CD14-positive monocyte (primary cell): ENCODE measurements around the gene UGT1A8. TPM values are rescaled to one million over a fixed set of nuclear protein-coding genes. Genes with fewer than 3 reads are reported as not detected.
"Not testable (repeated sequence)": the region's sequence is repeated elsewhere in the genome, so short reads cannot be mapped to it uniquely, and the experiment has no call there.

Source experiments
- DNase-seq, 3 donors: peaks; one replicate each; pipeline ENCODE4 v3.0.0-alpha.2; 2011 to 2022
- H2AFZ ChIP-seq: 2 replicates; pipeline ENCODE4 v1.6.0; 2012; ENCODE audit warnings: mild to moderate bottlenecking, low read depth, low read length, inconsistent platforms; ENCODE audit not compliant: insufficient read depth, poor library complexity, severe bottlenecking
- H3K27ac ChIP-seq, 2 donors: 1 replicate in 1 of 2; 2 replicates in 1 of 2; pipeline ENCODE4 v1.5.1; 2012 to 2013; ENCODE audit warnings: low read length in 2 of 2, control low read depth in 1 of 2, inconsistent platforms in 1 of 2, low read depth in 1 of 2, mild to moderate bottlenecking in 1 of 2
- H3K27me3 ChIP-seq, 2 donors: one replicate each; pipeline versions ENCODE4 v1.6.0 to v1.6.1; 2011 to 2013; ENCODE audit warnings: low read length in 2 of 2; ENCODE audit not compliant: control insufficient read depth in 2 of 2, insufficient read depth in 2 of 2
- H3K36me3 ChIP-seq, 2 donors: replicated peaks in 1 of 2; 1 replicate in 1 of 2; 2 replicates in 1 of 2; pipeline versions ENCODE4 v1.5.1 to v1.6.1; 2012 to 2013; ENCODE audit warnings: low read length in 2 of 2, control low read depth in 1 of 2, inconsistent platforms in 1 of 2, mild to moderate bottlenecking in 1 of 2; ENCODE audit not compliant: insufficient read depth in 2 of 2, control insufficient read depth in 1 of 2
- H3K4me1 ChIP-seq, 2 donors: 1 replicate in 1 of 2; 2 replicates in 1 of 2; pipeline versions ENCODE4 v1.5.1 to v1.6.1; 2012 to 2013; ENCODE audit warnings: low read length in 2 of 2, control low read depth in 1 of 2, inconsistent platforms in 1 of 2, mild to moderate bottlenecking in 1 of 2, moderate library complexity in 1 of 2; ENCODE audit not compliant: insufficient read depth in 2 of 2, control insufficient read depth in 1 of 2
- H3K4me2 ChIP-seq: replicated peaks from 2 replicates; pipeline ENCODE3; 2012; ENCODE audit warnings: low read length, moderate library complexity, mild to moderate bottlenecking; ENCODE audit not compliant: poor library complexity, severe bottlenecking; ENCODE audit errors: extremely low read depth
- H3K4me3 ChIP-seq, 3 experiments: fragments of 200-600 bp in 1 of 3; sonication (generic) in 1 of 3; replicated peaks in 1 of 3; 1 replicate in 2 of 3; 2 replicates in 1 of 3; pipeline ENCODE4 v1.5.1; 2011 to 2013; ENCODE audit warnings: low read length in 3 of 3, mild to moderate bottlenecking in 3 of 3, control low read depth in 2 of 3, low read depth in 2 of 3, inconsistent platforms in 1 of 3, moderate library complexity in 1 of 3
- H3K79me2 ChIP-seq: 2 replicates; pipeline ENCODE4 v1.6.0; 2012; ENCODE audit warnings: mild to moderate bottlenecking, control low read depth, inconsistent platforms, low read length, moderate library complexity; ENCODE audit not compliant: insufficient read depth
- H3K9ac ChIP-seq: 2 replicates; pipeline ENCODE4 v1.6.0; 2017; ENCODE audit warnings: low read length, mild to moderate bottlenecking; ENCODE audit not compliant: insufficient read depth, poor library complexity, severe bottlenecking
- H3K9me3 ChIP-seq, 2 donors: replicated peaks in 1 of 2; 1 replicate in 1 of 2; 2 replicates in 1 of 2; pipeline versions ENCODE4 v1.5.1 to v1.6.1; 2012 to 2013; ENCODE audit warnings: low read length in 2 of 2, control low read depth in 1 of 2; ENCODE audit not compliant: control insufficient read depth in 1 of 2, insufficient read depth in 1 of 2
- H4K20me1 ChIP-seq: 2 replicates; pipeline ENCODE4 v1.6.0; 2012; ENCODE audit warnings: mild to moderate bottlenecking, low read length, control low read depth, moderate library complexity; ENCODE audit not compliant: insufficient read depth
- H3K27ac Mint-ChIP-seq, 7 donors: one replicate each; pipeline ENCODE4 v1.8.0; 2020; ENCODE audit warnings: mild to moderate bottlenecking in 7 of 7, mixed read lengths in 7 of 7, moderate library complexity in 6 of 7, inconsistent platforms in 2 of 7
- H3K27me3 Mint-ChIP-seq, 3 donors: one replicate each; pipeline ENCODE4 v1.8.0; 2021 to 2022; ENCODE audit warnings: low read depth in 3 of 3, mild to moderate bottlenecking in 3 of 3, mixed read lengths in 3 of 3, moderate library complexity in 3 of 3, inconsistent platforms in 1 of 3
- H3K36me3 Mint-ChIP-seq, 2 donors: one replicate each; pipeline ENCODE4 v1.8.0; 2020; ENCODE audit warnings: mixed read lengths in 2 of 2, inconsistent platforms in 1 of 2, mild to moderate bottlenecking in 1 of 2
- H3K4me1 Mint-ChIP-seq: one replicate; pipeline ENCODE4 v1.8.0; 2020; ENCODE audit warnings: mild to moderate bottlenecking, mixed read lengths
- H3K4me3 Mint-ChIP-seq, 2 donors: one replicate each; pipeline ENCODE4 v1.8.0; 2020; ENCODE audit warnings: mild to moderate bottlenecking in 2 of 2, mixed read lengths in 2 of 2, moderate library complexity in 1 of 2
- H3K9me3 Mint-ChIP-seq, 7 donors: one replicate each; pipeline ENCODE4 v1.8.0; 2020 to 2022; ENCODE audit warnings: mixed read lengths in 7 of 7, mild to moderate bottlenecking in 6 of 7, moderate library complexity in 6 of 7, inconsistent platforms in 2 of 7
- WGBS: methylation state at CpG from one replicate; pipeline ENCODE4 v1.1.5; 2013; ENCODE audit warnings: missing lambda C conversion rate; ENCODE audit not compliant: insufficient coverage; 5-methylcytosine and 5-hydroxymethylcytosine counted together
- intact Hi-C, 2 donors: fragments of 100-400 bp; cut with micrococcal nuclease; formaldehyde crosslinking; loops; one replicate each; pipeline versions ENCODE4 v1.15.0 to v1.15.1; 2023
- polyA plus RNA-seq, 3 donors: library from polyadenylated mRNA; depleted of rRNA in 1 of 3; unstranded in 2 of 3; stranded (reverse) in 1 of 3; fragments of 300-500 nt in 2 of 3; fragments of >200 nt in 1 of 3; fragmentation: Illumina TruSeq in 2 of 3; gene quantifications; 1 replicate in 2 of 3; 2 replicates in 1 of 3; pipeline ENCODE4 v1.2.3, GENCODE V29; 2012 to 2021
- TF ChIP-seq, protein P1 (sequence below): fragments of 200-600 bp; IDR thresholded peaks from one replicate; pipeline ENCODE4 v1.8.0; 2022; ENCODE audit warnings: antibody characterized with exemption, mild to moderate bottlenecking

Gene UGT1A8
- polyA plus RNA-seq, 3 donors: not detected

DNA sequence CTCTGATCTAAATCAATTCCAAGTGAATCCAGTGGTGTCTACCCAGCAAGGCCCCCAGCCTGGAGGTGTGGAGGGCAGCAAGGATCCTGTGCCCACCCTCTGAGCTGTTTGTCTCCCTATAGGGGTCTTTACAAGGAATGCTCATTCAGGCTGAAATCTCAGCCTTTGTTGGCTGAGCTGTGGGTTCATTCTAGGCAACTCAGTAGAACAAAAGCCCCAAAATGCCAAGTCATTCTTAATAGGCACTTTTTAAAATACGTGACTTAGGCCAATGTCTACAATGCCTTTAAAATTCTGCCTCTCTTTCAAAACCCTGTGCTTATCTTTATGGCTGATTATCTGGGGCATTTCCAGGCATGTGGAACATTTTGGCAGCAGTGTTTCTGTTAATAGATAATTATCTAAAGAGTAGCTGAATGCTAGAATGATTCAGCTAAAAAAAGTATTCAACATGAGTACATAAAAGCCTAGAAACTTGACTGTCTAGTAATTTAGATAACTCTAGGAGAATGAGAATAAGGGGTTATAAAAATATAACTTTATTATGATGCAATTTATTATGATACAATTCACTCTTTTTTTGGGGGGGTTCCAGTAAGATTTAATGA is 82.7 kb downstream of the UGT1A8 start:
- Histone ChIP-seq H3K9ac (no peak overlapping the region), H3K27ac (no peak overlapping the region), H3K79me2 (no peaks in the 10 kb centered on the region), H4K20me1 (no peaks in the 10 kb centered on the region), H3K4me1 (no peaks in the 10 kb centered on the region), H3K9me3 (no peaks in the 10 kb centered on the region), H3K36me3 (no peaks in the 10 kb centered on the region), H2AFZ (no peak overlapping the region), H3K27me3 (no peaks in the 10 kb centered on the region), H3K4me2 (no peak overlapping the region), H3K4me3 (no peak overlapping the region)
- TF ChIP-seq, protein P1, sequence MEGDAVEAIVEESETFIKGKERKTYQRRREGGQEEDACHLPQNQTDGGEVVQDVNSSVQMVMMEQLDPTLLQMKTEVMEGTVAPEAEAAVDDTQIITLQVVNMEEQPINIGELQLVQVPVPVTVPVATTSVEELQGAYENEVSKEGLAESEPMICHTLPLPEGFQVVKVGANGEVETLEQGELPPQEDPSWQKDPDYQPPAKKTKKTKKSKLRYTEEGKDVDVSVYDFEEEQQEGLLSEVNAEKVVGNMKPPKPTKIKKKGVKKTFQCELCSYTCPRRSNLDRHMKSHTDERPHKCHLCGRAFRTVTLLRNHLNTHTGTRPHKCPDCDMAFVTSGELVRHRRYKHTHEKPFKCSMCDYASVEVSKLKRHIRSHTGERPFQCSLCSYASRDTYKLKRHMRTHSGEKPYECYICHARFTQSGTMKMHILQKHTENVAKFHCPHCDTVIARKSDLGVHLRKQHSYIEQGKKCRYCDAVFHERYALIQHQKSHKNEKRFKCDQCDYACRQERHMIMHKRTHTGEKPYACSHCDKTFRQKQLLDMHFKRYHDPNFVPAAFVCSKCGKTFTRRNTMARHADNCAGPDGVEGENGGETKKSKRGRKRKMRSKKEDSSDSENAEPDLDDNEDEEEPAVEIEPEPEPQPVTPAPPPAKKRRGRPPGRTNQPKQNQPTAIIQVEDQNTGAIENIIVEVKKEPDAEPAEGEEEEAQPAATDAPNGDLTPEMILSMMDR: no peak
- WGBS: no CpG with 5 or more reads among the region's 1 CpG
- no peaks in the 10 kb centered on the region for H3K36me3 Mint-ChIP-seq
- H3K4me1 Mint-ChIP-seq: no peaks in the 10 kb centered on the region
- intact Hi-C loops: no loop called here
- H3K27me3 Mint-ChIP-seq: peaks cover 0 to 3% (median 3%) of the 10 kb centered on the region in 3 donors
- no peak overlapping the region for H3K4me3 Mint-ChIP-seq
- no peak for DNase-seq
- peaks cover 0 to 4% (median 0%) of the 10 kb centered on the region in 7 donors for H3K9me3 Mint-ChIP-seq
- H3K27ac Mint-ChIP-seq: no peak overlapping the region

DNA sequence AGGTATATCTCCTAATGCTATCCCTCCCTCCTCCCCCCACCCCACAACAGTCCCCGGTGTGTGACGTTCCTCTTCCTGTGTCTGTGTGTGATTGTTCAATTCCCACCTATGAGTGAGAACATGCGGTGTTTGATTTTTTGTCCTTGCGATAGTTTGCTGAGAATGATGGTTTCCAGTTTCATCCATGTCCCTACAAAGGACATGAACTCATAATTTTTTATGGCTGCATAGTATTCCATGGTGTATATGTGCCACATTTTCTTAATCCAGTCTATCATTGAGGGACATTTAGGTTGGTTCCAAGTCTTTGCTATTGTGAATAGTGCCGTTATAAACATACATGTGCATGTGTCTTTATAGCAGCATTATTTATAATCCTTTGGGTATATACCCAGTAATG is 83.4 kb downstream of the UGT1A8 start:
- WGBS: no CpG with 5 or more reads among the region's 5 CpGs
- DNase-seq, H3K4me3 Mint-ChIP-seq, H3K27ac ChIP-seq, intact Hi-C loops, H3K9ac ChIP-seq, H3K4me2 ChIP-seq, H3K4me1 Mint-ChIP-seq, H3K36me3 ChIP-seq, H3K4me1 ChIP-seq, H3K36me3 Mint-ChIP-seq, H4K20me1 ChIP-seq, H2AFZ ChIP-seq, H3K79me2 ChIP-seq, H3K4me3 ChIP-seq, H3K9me3 Mint-ChIP-seq, H3K27me3 ChIP-seq, H3K27ac Mint-ChIP-seq, H3K27me3 Mint-ChIP-seq, H3K9me3 ChIP-seq: not testable (repeated sequence)
